Neuron (in vitro differentiated cells): ENCODE measurements around the gene MBP.

ENCODE experiments used
- H2AFZ ChIP-seq: one replicate; pipeline ENCODE4 v1.6.1; 2013; ENCODE audit warnings: low read depth, mild to moderate bottlenecking, inconsistent platforms, low read length, moderate library complexity
- H3K27me3 ChIP-seq: one replicate; pipeline ENCODE4 v1.6.1; 2013; ENCODE audit warnings: low read length; ENCODE audit not compliant: insufficient read depth
- H3K36me3 ChIP-seq: one replicate; pipeline ENCODE4 v1.6.1; 2013; ENCODE audit warnings: low read length; ENCODE audit not compliant: insufficient read depth
- H3K4me1 ChIP-seq: one replicate; pipeline ENCODE4 v1.6.1; 2013; ENCODE audit warnings: low read length; ENCODE audit not compliant: insufficient read depth
- H3K4me3 ChIP-seq: 2 replicates; pipeline ENCODE4 v1.5.1; 2013; ENCODE audit warnings: mild to moderate bottlenecking, low read length, moderate library complexity
- H3K9me3 ChIP-seq: one replicate; pipeline ENCODE4 v1.6.1; 2013; ENCODE audit warnings: low read length

The MBP gene

GRCh38 chr18:77103187-77103850 is 29.3 kb downstream of the MBP start:
- no peak overlapping the region for H2AFZ ChIP-seq
- H3K9me3 ChIP-seq, result no peaks in the 10 kb centered on the region
- peaks cover 4% of the 10 kb centered on the region for H3K4me1 ChIP-seq
- H3K36me3 ChIP-seq, result no peaks in the 10 kb centered on the region
- peaks cover 4% of the 10 kb centered on the region for H3K27me3 ChIP-seq
- no peak overlapping the region for H3K4me3 ChIP-seq

- Histone ChIP-seq H2AFZ (no peak overlapping the region), H3K4me3 (no peak overlapping the region), H3K36me3 (no peaks in the 10 kb centered on the region), H3K27me3 (peaks cover 4% of the 10 kb centered on the region), H3K4me1 (peaks cover 7% of the 10 kb centered on the region), H3K9me3 (no peaks in the 10 kb centered on the region)
These were observed 30.1 kb downstream of the MBP start for GRCh38 chr18:77102259-77103040.

- peaks cover 7% of the 10 kb centered on the region for H3K4me1 ChIP-seq
- H3K27me3 ChIP-seq, result peaks cover 4% of the 10 kb centered on the region
- H3K36me3 ChIP-seq, result no peaks in the 10 kb centered on the region
- H3K4me3 ChIP-seq, result no peak overlapping the region
- no peak overlapping the region for H2AFZ ChIP-seq
- H3K9me3 ChIP-seq, result no peaks in the 10 kb centered on the region
These were observed 30.9 kb downstream of the MBP start for GRCh38 chr18:77101410-77102258.

- Histone ChIP-seq H3K9me3 (no peaks in the 10 kb centered on the region), H3K4me1 (peaks cover 7% of the 10 kb centered on the region), H2AFZ (no peak overlapping the region), H3K27me3 (peaks cover 4% of the 10 kb centered on the region), H3K4me3 (no peak overlapping the region), H3K36me3 (no peaks in the 10 kb centered on the region)
These were observed 31.7 kb downstream of the MBP start for GRCh38 chr18:77100751-77101355.

- Histone ChIP-seq H3K4me1 (peaks cover 7% of the 10 kb centered on the region), H3K4me3 (no peak overlapping the region), H3K36me3 (no peaks in the 10 kb centered on the region), H2AFZ (no peak overlapping the region), H3K9me3 (no peaks in the 10 kb centered on the region), H3K27me3 (peaks cover 4% of the 10 kb centered on the region)
These were observed 32.9 kb downstream of the MBP start for GRCh38 chr18:77099485-77100370.

- no peak overlapping the region for H2AFZ ChIP-seq
- H3K4me1 ChIP-seq, result peaks cover 7% of the 10 kb centered on the region
- peaks cover 4% of the 10 kb centered on the region for H3K27me3 ChIP-seq
- no peak overlapping the region for H3K4me3 ChIP-seq
- no peaks in the 10 kb centered on the region for H3K9me3 ChIP-seq
- H3K36me3 ChIP-seq, result no peaks in the 10 kb centered on the region
These were observed 33.9 kb downstream of the MBP start for GRCh38 chr18:77098538-77099174.

- Histone ChIP-seq H2AFZ (no peak overlapping the region), H3K9me3 (no peaks in the 10 kb centered on the region), H3K4me3 (no peak overlapping the region), H3K27me3 (peaks cover 4% of the 10 kb centered on the region), H3K4me1 (peaks cover 7% of the 10 kb centered on the region), H3K36me3 (no peaks in the 10 kb centered on the region)
These were observed 34.6 kb downstream of the MBP start for GRCh38 chr18:77098029-77098428.

- H3K4me1 ChIP-seq, result peaks cover 7% of the 10 kb centered on the region
- H3K4me3 ChIP-seq, result no peak overlapping the region
- H2AFZ ChIP-seq, result no peak overlapping the region
These were observed 35.4 kb downstream of the MBP start for GRCh38 chr18:77096936-77097886.

GRCh38 chr18:77095391-77096371 is 36.9 kb downstream of the MBP start:
- H2AFZ ChIP-seq, result no peak overlapping the region
- H3K4me1 ChIP-seq, result peaks cover 7% of the 10 kb centered on the region
- H3K4me3 ChIP-seq, result no peak overlapping the region
- no peaks in the 10 kb centered on the region for H3K27me3 ChIP-seq
- no peaks in the 10 kb centered on the region for H3K36me3 ChIP-seq
- no peaks in the 10 kb centered on the region for H3K9me3 ChIP-seq

More at GRCh38 chr18:77096936-77097886, 35.4 kb downstream of the MBP start:
- peaks cover 4% of the 10 kb centered on the region for H3K27me3 ChIP-seq
- H3K36me3 ChIP-seq, result no peaks in the 10 kb centered on the region
- no peaks in the 10 kb centered on the region for H3K9me3 ChIP-seq

GRCh38 chr18:77093586-77093985 is 39.0 kb downstream of the MBP start:
- H3K36me3 ChIP-seq, result no peaks in the 10 kb centered on the region
- no peak overlapping the region for H3K4me3 ChIP-seq
- peaks cover 6% of the 10 kb centered on the region for H3K4me1 ChIP-seq
- peaks cover 4% of the 10 kb centered on the region for H3K27me3 ChIP-seq
- H2AFZ ChIP-seq, result no peak overlapping the region
- H3K9me3 ChIP-seq, result no peaks in the 10 kb centered on the region
